ENCODE measurements around the gene TUT4.

The TUT4 gene

DNA sequence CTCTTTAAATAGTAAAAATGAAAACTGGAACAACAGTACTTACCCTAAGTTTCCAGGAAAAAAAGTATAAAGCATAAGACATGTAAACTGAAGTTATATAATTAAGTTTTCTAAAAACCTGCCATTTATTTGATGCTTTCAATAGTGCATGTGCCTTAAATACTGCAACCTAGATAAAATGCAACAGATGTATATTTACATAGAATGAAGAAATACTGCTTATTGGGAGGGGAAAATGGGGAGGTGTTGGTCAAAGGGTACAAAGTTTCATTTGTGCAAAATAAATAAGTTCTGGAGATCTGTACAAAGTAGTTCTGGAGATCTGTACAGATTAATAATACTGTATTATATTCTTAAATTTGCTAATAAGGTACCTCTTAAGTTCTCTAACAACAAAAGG lies 79.9 kb downstream of the TUT4 start:
- TF ChIP-seq, protein P1, sequence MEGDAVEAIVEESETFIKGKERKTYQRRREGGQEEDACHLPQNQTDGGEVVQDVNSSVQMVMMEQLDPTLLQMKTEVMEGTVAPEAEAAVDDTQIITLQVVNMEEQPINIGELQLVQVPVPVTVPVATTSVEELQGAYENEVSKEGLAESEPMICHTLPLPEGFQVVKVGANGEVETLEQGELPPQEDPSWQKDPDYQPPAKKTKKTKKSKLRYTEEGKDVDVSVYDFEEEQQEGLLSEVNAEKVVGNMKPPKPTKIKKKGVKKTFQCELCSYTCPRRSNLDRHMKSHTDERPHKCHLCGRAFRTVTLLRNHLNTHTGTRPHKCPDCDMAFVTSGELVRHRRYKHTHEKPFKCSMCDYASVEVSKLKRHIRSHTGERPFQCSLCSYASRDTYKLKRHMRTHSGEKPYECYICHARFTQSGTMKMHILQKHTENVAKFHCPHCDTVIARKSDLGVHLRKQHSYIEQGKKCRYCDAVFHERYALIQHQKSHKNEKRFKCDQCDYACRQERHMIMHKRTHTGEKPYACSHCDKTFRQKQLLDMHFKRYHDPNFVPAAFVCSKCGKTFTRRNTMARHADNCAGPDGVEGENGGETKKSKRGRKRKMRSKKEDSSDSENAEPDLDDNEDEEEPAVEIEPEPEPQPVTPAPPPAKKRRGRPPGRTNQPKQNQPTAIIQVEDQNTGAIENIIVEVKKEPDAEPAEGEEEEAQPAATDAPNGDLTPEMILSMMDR (IDR thresholded peaks at IDR 0.05; ENCODE audit: low read depth, low read length), result no peak
- H3K4me3 ChIP-seq (ENCODE audit: low read depth, low read length), result no peak overlapping the region

DNA sequence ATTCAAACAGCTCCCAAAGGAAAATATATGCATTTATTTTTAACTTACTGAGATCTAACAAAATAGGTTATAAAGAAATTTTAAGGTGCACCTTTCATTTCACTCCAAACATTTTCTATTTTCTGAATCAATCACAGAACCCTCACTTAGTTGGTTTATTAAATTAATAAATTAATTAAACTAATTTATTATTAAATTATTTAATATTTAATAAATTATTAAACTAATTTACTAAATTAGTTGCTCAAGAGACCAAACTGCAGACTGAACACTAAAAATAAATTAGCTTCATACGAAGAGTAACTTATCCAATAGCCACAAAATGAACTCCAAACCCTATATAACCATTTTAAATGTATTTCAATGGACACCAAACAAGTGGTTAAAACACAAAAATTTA lies 80.5 kb downstream of the TUT4 start:
- no peak overlapping the region for H3K4me3 ChIP-seq (ENCODE audit: low read depth, low read length)
- TF ChIP-seq, protein P1 (IDR thresholded peaks at IDR 0.05; ENCODE audit: low read depth, low read length), result no peak

DNA sequence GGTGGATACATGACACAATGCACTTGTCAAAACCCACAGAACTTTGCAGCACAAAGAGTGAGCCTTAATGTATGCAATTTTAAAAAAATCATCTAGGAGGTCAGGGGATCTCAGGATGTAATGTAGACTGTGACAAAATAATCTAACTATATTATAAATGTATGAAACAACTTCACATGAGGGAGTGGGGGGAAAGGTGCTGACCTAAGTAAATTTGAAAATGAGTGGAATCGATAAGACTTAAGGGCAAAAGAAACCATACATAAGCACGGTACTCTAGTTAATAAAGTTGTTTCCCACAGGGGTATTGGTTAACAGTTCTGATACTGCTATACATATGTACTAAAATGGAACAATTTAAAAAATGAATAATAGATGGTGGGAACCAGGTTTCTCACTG lies 83.8 kb downstream of the TUT4 start:
- TF ChIP-seq, protein P1 (IDR thresholded peaks at IDR 0.05; ENCODE audit: low read depth, low read length), result no peak
- no peak overlapping the region for H3K4me3 ChIP-seq (ENCODE audit: low read depth, low read length)

DNA sequence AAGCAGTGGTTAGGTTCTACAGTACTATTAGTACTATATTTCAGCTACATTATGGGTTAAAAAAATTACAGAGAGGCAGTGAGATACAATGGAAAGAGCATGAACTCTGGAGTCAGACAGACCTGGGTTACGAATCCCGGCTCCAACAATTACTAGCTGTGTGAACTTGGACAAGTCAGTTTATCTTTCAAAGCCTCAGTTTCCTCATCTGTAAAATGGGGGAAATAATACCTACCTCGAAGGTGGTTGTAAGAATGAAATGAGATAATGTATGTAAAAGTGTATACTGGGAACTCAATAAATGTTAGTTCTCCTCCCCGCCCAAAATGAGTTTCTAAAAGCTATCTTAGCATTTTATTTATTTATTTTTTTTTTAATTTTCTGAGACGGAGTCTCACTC lies 89.0 kb downstream of the TUT4 start:
- TF ChIP-seq, protein P1 (IDR thresholded peaks at IDR 0.05; ENCODE audit: low read depth, low read length), result no peak
- H3K4me3 ChIP-seq (ENCODE audit: low read depth, low read length), result no peak overlapping the region

DNA sequence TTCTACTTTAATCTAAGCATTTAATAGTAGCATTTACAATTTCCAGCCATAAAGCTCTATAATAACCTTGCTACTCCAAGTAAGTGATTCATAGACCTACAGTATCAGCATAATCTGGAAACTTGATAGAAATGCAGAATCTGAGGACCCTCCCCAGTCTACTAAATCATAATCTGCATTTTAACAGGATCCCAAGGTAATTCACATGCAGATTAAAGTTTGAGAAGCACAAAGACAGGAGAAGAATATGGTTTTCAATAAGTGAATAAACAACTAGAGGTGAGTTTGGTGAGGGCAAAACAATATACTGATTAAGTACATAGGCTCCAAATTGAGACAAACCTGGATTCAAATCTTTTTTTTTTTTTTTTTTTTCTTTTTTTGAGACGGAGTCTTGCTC lies 91.1 kb downstream of the TUT4 start:
- no peak overlapping the region for H3K4me3 ChIP-seq (ENCODE audit: low read depth, low read length)
- TF ChIP-seq, protein P1 (IDR thresholded peaks at IDR 0.05; ENCODE audit: low read depth, low read length), result no peak

DNA sequence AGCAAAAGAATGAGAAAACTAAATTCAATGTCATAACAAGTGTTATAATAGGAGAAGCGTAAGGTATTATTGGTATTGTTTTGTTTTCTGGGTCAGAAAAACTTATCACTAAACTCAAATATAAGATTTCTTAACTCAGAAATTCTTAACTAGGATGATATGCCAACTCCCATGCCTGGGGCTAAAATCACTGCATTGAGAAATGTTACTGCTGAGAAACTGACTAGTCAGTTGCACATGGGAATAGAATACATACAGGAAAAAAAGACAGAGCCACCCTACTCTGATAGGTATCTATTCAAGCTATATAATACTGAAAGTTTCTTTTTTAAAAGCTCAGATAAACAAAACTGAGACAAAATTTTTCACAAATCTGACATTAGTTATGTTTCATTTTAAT lies 92.2 kb downstream of the TUT4 start:
- TF ChIP-seq, protein P1 (IDR thresholded peaks at IDR 0.05; ENCODE audit: low read depth, low read length), result no peak
- no peak overlapping the region for H3K4me3 ChIP-seq (ENCODE audit: low read depth, low read length)

DNA sequence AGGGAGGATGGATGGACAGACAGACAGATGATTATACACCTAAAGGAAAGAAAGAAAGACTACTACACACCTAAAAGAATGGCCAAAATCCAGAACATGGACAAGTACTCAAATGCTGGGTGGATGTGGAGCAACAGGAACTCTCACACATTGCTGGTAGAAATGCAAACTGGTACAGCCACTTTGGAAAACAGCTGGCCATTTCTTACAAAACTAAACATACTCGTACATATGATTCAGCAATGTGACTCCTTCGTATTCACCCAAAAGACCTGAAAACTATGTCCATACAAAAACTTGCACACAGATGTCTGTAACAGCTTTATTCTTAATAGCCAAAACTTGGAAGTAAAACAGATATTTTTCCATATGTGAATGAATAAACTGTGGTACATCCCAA lies 97.2 kb downstream of the TUT4 start:
- H3K4me3 ChIP-seq (ENCODE audit: low read depth, low read length), result no peak overlapping the region
- TF ChIP-seq, protein P1 (IDR thresholded peaks at IDR 0.05; ENCODE audit: low read depth, low read length), result no peak

All from WI38 (cell line).